Activated naive CD4-positive, alpha-beta T cell treated with anti-CD3 and anti-CD28 coated beads for 36 hours (primary cell): ENCODE results near the gene PWWP2B. TPM values are rescaled to one million over a fixed set of nuclear protein-coding genes. Genes with fewer than 3 reads are reported as not detected.

ENCODE experiments used
- CTCF ChIA-PET: fragments of 350-600 bp; sonication (Branson Sonifier 250); formaldehyde crosslinking; loops from one replicate; lab custom pipeline; 2021; ENCODE audit warnings: antibody characterized with exemption; lab: Charles Lee
- DNase-seq: peaks from one replicate; pipeline ENCODE4 v3.0.0-alpha.2; 2020
- H3K27ac Mint-ChIP-seq: one replicate; pipeline ENCODE4 v1.8.0; 2021; ENCODE audit warnings: mild to moderate bottlenecking, mixed read lengths
- H3K27me3 Mint-ChIP-seq: one replicate; pipeline ENCODE4 v1.8.0; 2021; ENCODE audit warnings: low read depth, mixed read lengths
- H3K36me3 Mint-ChIP-seq: one replicate; pipeline ENCODE4 v1.8.0; 2021; ENCODE audit warnings: low read depth, mixed read lengths
- H3K4me1 Mint-ChIP-seq: one replicate; pipeline ENCODE4 v1.8.0; 2021; ENCODE audit warnings: low read depth, mixed read lengths
- H3K4me3 Mint-ChIP-seq: one replicate; pipeline ENCODE4 v1.8.0; 2021; ENCODE audit warnings: mild to moderate bottlenecking, moderate library complexity, mixed read lengths
- H3K9me3 Mint-ChIP-seq: one replicate; pipeline ENCODE4 v1.8.0; 2021; ENCODE audit warnings: mixed read lengths
- intact Hi-C: fragments of 100-400 bp; cut with micrococcal nuclease; formaldehyde crosslinking; loops from one replicate; pipeline ENCODE4 v1.15.1; 2023
- total RNA-seq, 2 experiments: library from RNA; stranded (reverse); gene quantifications; one replicate each; pipeline ENCODE4 v1.2.3, GENCODE V29; 2021

Gene PWWP2B
- total RNA-seq, 2 experiments from 2014 or later: 1.5 to 2.2 TPM

DNA sequence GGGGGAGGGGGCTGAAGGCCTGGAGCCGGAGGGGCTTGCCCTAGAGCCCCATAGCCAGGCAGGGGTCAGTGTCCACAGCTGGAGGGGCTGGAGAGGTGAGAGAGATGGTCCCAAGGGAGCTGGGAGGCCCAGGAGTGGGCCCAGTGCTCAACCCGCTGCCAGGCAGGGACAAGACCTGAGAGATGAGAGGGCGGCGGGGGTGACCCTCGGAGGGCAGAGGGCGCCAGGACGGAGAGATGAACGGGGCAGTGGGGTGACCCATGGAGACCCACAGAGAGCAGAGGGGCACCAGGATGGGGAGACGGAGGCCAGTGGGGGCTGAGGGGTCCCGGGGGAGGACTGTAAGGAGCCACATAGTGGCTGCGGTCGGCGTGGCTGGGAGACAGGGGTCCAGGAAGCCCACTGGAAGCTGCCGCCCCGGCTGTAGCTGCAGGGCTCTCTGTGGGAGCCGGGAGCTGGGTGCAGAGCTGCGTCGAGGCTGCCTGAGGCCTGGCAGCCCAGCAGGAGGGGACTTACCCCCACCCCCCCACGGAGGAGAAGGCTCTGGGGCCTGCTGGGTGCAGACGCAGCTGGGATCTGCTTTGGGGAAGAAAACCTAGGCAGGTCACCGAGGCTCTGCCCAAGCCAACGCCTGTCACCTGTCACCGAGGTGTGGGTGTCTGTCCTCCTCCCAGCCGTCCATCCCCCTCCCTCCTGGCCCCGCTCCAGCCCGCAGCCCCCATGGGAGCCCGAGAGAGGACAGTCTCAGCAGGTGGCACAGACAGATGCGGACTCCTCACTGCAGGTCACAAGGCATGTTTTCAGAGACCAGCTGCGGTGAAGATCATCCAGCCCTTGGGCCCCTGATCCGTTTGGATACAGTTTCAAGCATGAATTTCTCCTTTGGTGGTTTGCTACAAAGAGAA is 25.1 kb downstream of the PWWP2B start:
- CTCF ChIA-PET: interaction anchor here (0.8 to 2.5 kb wide), 4 partner anchors 10 to 61 kb away, joined by 3 to 10 read pairs (median 4); no protein-coding TSS in a partner anchor
- no peak for DNase-seq
- no peak overlapping the region for H3K4me3 Mint-ChIP-seq
- H3K27me3 Mint-ChIP-seq: no peaks in the 10 kb centered on the region
- no peaks in the 10 kb centered on the region for H3K9me3 Mint-ChIP-seq
- peak overlapping the region; percentile 74 for H3K27ac Mint-ChIP-seq
- intact Hi-C loops: loop anchor here (2.0 kb wide), 1 partner anchor 25 kb away; no protein-coding TSS in a partner anchor
- no peaks in the 10 kb centered on the region for H3K36me3 Mint-ChIP-seq
- H3K4me1 Mint-ChIP-seq: peaks cover 22% of the 10 kb centered on the region

DNA sequence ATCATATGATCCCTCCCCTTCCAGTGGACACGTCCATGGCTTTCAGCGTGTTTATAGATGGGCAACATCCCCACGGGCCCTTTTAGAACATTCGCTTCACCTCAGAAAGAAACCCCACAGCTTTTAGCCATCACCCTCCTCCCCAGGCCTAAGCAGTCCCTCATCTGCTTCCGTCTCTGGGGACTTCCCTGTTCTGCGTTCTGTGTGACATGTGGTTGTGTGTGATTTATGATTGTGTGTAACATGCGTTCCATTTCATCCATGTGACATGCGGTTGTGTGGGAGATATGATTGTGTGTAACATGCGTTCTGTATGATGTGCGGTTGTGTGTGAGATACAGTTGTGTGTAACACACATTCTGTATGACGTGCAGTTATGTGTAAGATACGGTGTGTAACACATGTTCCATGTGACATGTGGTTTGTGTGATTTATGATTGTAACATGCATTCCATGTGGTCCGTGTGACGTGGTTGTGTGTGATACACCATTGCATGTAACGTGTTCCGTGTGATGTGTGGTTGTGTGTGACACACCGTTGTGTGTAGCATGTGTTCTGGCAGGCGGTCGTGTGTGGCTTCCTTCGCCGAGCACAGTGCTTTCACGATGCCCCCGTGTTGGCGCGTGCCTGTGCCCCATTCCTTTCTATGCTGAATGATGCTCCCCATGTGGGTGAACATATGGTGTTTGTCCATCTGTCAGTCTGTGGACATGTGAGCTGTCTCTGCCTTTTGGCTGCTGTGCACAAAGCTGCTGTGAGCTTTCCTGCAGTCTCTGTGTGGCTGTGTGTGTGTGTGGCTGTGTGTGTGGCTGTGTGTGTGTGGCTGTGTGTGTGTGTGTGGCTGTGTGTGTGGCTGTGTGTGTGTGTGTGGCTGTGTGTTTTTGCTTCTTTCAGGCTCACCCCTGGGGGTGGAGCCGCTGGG is 26.2 kb downstream of the PWWP2B start:
- H3K36me3 Mint-ChIP-seq: no peaks in the 10 kb centered on the region
- intact Hi-C loops: loop anchor here (2.0 kb wide), 1 partner anchor 24 kb away; no protein-coding TSS in a partner anchor
- peak overlapping the region; percentile 74 for H3K27ac Mint-ChIP-seq
- DNase-seq: peak; percentile 46
- H3K27me3 Mint-ChIP-seq: no peaks in the 10 kb centered on the region
- peak overlapping the region; percentile 19 for H3K4me3 Mint-ChIP-seq
- no peaks in the 10 kb centered on the region for H3K9me3 Mint-ChIP-seq
- CTCF ChIA-PET: interaction anchor here (0.8 to 2.5 kb wide), 5 partner anchors 11 to 62 kb away, joined by 3 to 10 read pairs (median 3); no protein-coding TSS in a partner anchor
- peaks cover 22% of the 10 kb centered on the region for H3K4me1 Mint-ChIP-seq

DNA sequence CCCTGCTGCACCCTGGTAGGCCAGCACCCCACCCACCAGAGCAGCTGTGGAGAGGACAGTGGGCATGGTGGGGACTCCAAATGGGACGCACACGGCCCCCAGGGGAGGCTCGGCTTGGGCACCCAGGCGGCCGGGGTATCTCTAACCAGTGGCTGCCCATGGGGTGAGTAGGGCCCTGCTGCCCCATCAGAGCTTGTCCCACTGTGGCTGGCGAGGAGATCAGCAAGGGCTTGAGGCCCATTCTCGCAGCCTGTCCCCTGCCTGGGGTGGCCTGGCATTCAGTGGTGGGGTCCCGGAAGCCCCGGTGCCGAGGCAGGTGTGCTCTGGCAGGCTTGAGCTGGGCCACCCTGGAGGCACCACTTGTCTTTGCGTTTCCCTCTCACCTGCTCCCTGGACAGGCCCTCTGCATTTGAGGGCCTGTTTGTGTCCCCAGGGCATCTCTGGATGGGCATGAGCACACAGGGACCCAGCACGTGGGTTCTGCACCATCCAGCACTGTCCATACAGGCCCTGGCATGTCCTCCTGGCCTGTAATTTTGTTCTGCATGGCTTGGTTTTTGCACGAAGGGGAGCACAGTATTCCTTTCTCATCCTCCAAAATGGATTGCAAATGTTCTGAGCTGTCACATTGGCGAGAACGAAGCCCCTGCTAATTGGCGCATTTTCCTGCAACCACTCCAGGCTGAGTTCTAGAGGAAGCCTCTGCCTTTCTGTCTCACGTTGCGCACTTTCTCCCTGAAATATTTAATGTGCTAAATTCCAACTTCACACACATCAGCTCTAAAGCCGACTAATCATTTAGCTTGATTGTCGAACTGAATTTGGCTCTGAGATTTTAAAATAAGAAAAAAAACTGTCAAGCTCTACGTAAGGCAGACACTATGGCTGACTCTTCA is 27.2 kb downstream of the PWWP2B start:
- no peak for DNase-seq
- Mint-ChIP-seq H3K4me3 (no peak overlapping the region), H3K27me3 (no peaks in the 10 kb centered on the region), H3K36me3 (no peaks in the 10 kb centered on the region), H3K9me3 (no peaks in the 10 kb centered on the region), H3K4me1 (peaks cover 22% of the 10 kb centered on the region), H3K27ac (no peak overlapping the region)
- intact Hi-C loops: loop anchor here (2.0 kb wide), 1 partner anchor 23 kb away; no protein-coding TSS in a partner anchor
- CTCF ChIA-PET: interaction anchor here (2.5 kb wide), 1 partner anchor 22 kb away, joined by 10 read pairs; no protein-coding TSS in a partner anchor

DNA sequence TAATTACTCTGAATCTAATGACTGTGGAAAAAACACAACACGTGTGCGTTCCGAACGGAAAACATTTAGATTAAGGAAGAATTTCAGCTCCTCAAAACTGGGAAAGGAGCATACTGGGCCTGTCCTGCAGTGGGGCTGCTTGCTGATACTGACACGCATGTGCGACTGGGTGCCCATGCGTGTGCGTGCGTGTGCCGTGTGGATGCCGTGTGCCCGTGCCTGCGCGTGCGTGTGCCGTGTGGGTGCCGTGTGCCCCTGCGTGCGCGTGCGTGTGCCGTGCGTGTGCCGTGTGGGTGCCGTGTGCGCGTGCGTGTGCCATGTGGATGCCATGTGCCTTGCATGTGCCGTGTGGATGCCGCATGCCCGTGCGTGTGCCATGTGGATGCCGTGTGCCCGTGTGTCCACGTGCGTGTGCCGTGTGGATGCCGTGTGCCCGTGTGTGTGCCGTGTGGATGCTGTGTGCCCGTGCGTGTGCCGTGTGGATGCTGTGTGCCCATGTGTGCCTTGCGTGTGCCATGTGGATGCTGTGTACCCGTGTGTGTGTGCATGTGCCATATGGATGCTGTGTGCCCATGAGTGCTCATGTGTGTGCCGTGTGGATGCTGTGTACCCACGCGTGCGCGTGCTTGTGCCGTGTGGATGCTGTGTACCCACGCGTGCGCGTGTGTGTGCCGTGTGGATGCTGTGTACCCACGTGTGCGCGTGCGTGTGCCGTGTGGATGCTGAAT is 28.2 kb downstream of the PWWP2B start:
- H3K4me1 Mint-ChIP-seq: peaks cover 22% of the 10 kb centered on the region
- H3K27ac Mint-ChIP-seq: no peak overlapping the region
- CTCF ChIA-PET: no interaction called here
- no peaks in the 10 kb centered on the region for H3K27me3 Mint-ChIP-seq
- intact Hi-C loops: no loop called here
- DNase-seq: no peak
- H3K36me3 Mint-ChIP-seq: no peaks in the 10 kb centered on the region
- no peak overlapping the region for H3K4me3 Mint-ChIP-seq
- H3K9me3 Mint-ChIP-seq: no peaks in the 10 kb centered on the region

DNA sequence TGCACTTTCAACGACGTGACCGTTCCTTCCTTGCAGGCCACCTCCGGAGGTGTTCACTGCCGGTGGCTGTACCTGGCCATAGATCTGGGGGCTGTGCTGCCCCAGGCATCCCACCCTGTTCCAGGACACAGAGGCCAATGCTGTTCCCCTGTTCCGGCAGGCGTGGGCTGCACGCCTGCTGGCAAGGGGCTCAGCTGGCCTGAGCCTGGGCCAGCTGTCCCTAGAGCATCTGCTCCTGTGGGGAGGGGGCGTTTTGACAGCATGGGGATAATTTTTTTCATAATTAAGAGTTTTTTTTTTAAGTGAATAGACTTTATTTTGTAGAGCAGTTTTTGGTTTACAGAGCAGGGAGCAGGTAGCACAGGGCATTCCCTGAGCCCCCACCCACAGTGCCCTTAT is 28.8 kb downstream of the PWWP2B start:
- Mint-ChIP-seq H3K9me3 (no peaks in the 10 kb centered on the region), H3K4me3 (no peak overlapping the region), H3K27ac (no peak overlapping the region), H3K27me3 (no peaks in the 10 kb centered on the region), H3K36me3 (no peaks in the 10 kb centered on the region), H3K4me1 (peaks cover 20% of the 10 kb centered on the region)
- CTCF ChIA-PET: no interaction called here
- intact Hi-C loops: no loop called here
- no peak for DNase-seq

DNA sequence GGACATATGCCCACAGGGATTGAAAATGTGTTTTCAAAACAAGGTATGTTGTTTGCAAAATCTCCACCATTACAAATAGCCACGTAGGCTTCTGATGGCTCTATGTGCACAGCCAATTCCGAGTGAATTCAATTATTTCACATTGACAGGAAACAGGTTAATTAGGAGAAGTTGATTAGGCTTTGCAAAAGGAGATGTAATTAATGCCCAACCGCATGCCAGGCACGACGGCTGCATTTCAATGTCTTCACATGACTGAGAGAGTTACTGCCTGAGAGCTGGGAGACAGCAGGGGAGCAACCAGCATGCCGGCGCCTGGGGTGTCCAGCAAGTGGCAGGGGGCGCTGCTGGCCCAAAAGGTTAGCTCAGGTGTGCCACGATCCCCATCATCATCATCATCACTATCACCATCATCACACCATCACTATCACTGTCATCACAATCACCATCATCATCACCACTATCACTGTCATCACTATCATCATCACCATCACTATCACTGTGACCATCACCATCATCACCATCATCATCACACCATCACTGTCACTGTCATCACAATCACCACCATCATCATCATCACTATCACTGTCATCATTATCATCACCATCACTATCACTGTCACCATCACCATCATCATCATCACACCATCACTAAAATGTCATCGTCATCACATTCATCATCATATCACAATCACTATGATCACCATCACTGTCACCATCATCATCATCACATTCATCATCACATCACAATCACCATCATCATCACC is 30.2 kb downstream of the PWWP2B start:
- H3K36me3 Mint-ChIP-seq: no peaks in the 10 kb centered on the region
- CTCF ChIA-PET: no interaction called here
- H3K4me1 Mint-ChIP-seq: peaks cover 11% of the 10 kb centered on the region
- intact Hi-C loops: no loop called here
- H3K4me3 Mint-ChIP-seq: no peak overlapping the region
- no peaks in the 10 kb centered on the region for H3K27me3 Mint-ChIP-seq
- no peaks in the 10 kb centered on the region for H3K9me3 Mint-ChIP-seq
- no peak overlapping the region for H3K27ac Mint-ChIP-seq
- DNase-seq: no peak

DNA sequence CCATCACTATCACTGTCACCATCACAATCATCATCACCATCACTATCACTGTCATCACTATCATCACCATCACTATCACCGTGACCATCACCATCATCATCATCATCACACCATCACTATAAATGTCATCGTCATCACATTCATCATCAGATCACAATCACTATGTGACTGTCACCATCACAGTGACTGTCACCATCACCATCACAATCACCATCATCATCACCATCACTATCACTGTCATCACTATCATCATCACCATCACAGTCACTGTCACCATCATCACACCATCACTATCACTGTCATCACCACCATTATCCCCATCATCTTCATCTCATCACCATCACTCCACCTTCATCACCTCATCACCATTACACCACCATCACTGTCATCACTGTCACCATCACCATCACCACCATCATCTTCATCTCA is 31.0 kb downstream of the PWWP2B start:
- H3K4me3 Mint-ChIP-seq: no peak overlapping the region
- H3K9me3 Mint-ChIP-seq: no peaks in the 10 kb centered on the region
- CTCF ChIA-PET: no interaction called here
- peaks cover 5% of the 10 kb centered on the region for H3K4me1 Mint-ChIP-seq
- H3K27me3 Mint-ChIP-seq: no peaks in the 10 kb centered on the region
- H3K27ac Mint-ChIP-seq: no peak overlapping the region
- intact Hi-C loops: no loop called here
- H3K36me3 Mint-ChIP-seq: no peaks in the 10 kb centered on the region
- no peak for DNase-seq

DNA sequence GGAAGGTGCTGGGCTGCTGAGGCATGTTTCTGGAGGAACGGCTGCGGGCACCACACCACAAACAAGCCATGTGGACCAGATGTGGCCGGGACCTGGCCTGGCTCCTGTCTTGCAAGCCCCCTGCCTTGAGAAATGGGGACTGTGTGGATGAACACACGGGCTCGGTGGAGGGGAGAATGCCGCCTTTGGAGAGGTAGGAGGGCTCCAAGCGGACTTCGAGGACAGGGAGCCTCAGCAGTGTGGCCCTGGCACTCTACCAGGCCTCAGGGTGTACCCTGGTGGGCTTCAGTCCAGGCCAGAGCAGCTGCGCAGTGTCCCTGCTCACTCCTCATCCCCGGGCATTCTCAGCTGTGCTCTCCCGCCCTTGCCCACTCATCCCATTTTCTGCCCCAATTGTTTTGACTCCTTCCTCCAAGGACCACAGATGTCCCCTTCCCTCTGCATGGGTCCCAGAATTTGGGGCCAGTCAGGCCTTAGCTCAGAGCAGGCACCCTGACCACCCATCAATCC is 31.5 kb downstream of the PWWP2B start:
- CTCF ChIA-PET: no interaction called here
- intact Hi-C loops: no loop called here
- Mint-ChIP-seq H3K27ac (no peak overlapping the region), H3K4me1 (no peaks in the 10 kb centered on the region), H3K27me3 (no peaks in the 10 kb centered on the region), H3K9me3 (no peaks in the 10 kb centered on the region), H3K36me3 (no peaks in the 10 kb centered on the region), H3K4me3 (no peak overlapping the region)
- no peak for DNase-seq

DNA sequence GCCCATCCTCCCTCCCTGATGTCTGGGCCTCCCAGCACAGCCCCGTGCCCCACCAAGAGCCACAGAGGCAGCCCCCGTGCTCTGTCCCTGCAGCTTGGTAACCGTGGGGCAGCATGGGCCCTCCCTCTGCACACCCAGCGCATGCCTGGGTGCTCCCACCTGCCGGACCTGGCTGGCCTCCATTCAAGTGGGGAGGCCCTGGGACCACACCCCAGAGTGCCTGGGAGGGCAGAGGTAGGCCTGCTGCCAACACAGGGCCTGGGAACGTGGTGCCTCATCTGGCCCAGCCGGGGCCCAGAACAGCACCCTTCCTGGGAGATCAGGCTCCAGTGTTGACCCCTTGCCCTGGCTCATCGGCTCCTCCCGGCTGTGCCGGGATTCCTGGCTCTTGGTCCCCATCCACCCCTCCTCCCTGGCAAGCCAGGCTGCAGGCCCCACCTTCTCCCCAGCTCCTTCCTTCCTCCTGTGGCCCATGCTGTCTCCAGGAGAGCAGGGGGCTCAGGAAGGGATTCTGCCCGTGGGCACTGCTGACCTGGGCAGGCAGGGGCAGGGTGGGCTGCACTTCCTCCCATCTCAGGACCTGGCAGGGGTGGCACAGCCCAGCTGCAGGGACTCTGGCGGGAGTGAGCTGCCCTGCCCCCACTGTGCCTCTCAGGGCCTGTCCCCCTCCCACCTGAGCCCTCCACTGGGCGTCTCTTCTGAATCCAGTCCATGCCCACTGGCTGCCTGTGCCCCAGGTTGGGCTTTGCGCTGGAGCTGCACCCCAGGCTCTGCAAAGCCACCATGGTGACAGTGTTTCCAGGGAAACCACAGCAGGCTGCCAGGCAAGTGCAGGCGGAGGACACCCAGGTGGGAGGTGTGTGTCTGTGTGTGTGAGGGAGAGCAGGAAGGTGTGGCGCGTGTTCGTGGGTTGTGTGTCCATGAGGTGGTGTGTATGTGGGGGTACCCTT is 32.6 kb downstream of the PWWP2B start:
- H3K27ac Mint-ChIP-seq: no peak overlapping the region
- intact Hi-C loops: no loop called here

More for the DNA sequence above, 32.6 kb downstream of the PWWP2B start:
- no peak for DNase-seq
- Mint-ChIP-seq H3K27me3 (no peaks in the 10 kb centered on the region), H3K4me1 (peaks cover 4% of the 10 kb centered on the region), H3K36me3 (no peaks in the 10 kb centered on the region), H3K4me3 (no peak overlapping the region), H3K9me3 (no peaks in the 10 kb centered on the region)
- CTCF ChIA-PET: no interaction called here
